ENCODE measurements around the gene CCNB1IP1. TPM values are rescaled to one million over a fixed set of nuclear protein-coding genes. Genes with fewer than 3 reads are reported as not detected.

The CCNB1IP1 gene
- total RNA-seq, result 10 to 100 TPM; 21.2 to 24.3 TPM
- 10 to 100 TPM; 10.6 to 11.5 TPM for polyA plus RNA-seq

DNA sequence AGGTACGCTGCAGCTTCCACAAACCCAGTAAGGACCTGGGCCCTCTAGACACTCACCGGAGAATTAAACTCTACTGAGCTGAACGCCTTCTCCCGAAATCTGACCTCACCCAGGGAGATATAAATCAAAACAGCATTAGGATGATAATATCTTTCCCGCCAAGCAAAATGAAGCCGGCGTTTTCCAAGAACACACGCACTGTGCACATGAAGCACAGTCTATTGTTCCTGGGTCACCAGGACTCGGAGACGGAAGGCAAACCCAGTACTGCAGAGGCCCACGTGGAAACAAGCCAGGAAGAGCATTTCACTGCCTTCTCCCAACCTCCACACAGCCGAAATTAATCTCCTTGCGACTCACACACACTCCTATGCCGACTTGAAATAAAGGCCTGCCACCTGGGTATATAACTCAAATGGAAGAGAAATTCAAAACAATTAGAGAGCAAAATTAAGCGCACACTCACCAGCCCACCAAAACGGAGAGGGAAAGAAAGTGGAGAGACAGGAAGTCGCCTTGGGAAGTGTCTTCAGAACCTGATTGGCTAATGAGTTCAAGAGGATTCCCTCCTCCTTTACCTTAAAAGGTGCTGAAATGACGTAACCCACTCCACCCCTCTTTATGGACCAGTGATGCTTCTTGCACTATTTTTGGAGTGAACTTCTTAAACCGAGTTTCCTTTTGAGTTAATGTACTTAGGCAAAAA lies at the start of gene CCNB1IP1:
Gene CCNB1IP1, minus strand, starts transcription at position 492 of the 706 bp plus-strand sequence. CDS start 16,756 bp downstream, outside the sequence.
- H3K36me3 ChIP-seq (ENCODE audit: insufficient read depth, low read length), result no peaks in the 10 kb centered on the region
- H3K27me3 ChIP-seq (ENCODE audit: insufficient read depth, low read length), result no peaks in the 10 kb centered on the region
- Mint-ChIP-seq H3K4me1 (peaks cover 20 to 41% (median 24%) of the 10 kb centered on the region in 4 donors), H3K9me3 (no peaks in the 10 kb centered on the region), H3K27ac (peak within 1 kb of the TSS; percentile 86 to 98 (median 98)), H3K4me3 (peak within 1 kb of the TSS; percentile 99 to 100 (median 99)), H3K36me3 (peaks cover 0 to 8% of the 10 kb centered on the region in 2 donors), H3K27me3 (no peaks in the 10 kb centered on the region)
- peaks cover 16% of the 10 kb centered on the region for H3K4me1 ChIP-seq (ENCODE audit: insufficient read depth, low read length)
- POLR2A ChIA-PET (ENCODE audit: partially characterized antibody), result interaction anchor here (1.0 to 4.2 kb wide), 8 partner anchors 10 to 351 kb away, joined by 3 to 70 read pairs (median 6); partner anchors contain the start of genes PARP2, PIP4P1, RNASE4 and TEP1
- CTCF ChIA-PET (ENCODE audit: partially characterized antibody), result interaction anchor here (0.6 to 10.7 kb wide), 9 partner anchors 8 to 358 kb away, joined by 3 to 354 read pairs (median 4); partner anchors contain the start of genes PARP2 and RNASE4
- peak; percentile 73 to 84 (median 73) for DNase-seq
- H3K4me3 ChIP-seq (ENCODE audit: low read length in 2 of 2), result peak within 1 kb of the TSS; percentile 62 to 67
- intact Hi-C loops (cut with micrococcal nuclease), result loop anchor here (1.0 to 2.0 kb wide), 3 partner anchors 10 to 280 kb away; partner anchors contain the start of genes PARP2 and PIP4P1
- H3K27ac ChIP-seq (ENCODE audit: low read depth, low read length), result peak within 1 kb of the TSS; percentile 67
- no peaks in the 10 kb centered on the region for H3K9me3 ChIP-seq (ENCODE audit: control insufficient read depth in 1 of 2, low read length in 2 of 2)

- ChIA-PET CTCF (ENCODE audit: partially characterized antibody) (no interaction called here), POLR2A (ENCODE audit: partially characterized antibody) (no interaction called here)
- H3K9me3 Mint-ChIP-seq, result peaks cover 0 to 2% (median 0%) of the 10 kb centered on the region in 8 donors
- peaks cover 95% of the 10 kb centered on the region for H3K36me3 ChIP-seq (ENCODE audit: insufficient read depth, low read length)
- H3K27me3 ChIP-seq (ENCODE audit: insufficient read depth, low read length), result no peaks in the 10 kb centered on the region
- no peaks in the 10 kb centered on the region for H3K4me1 ChIP-seq (ENCODE audit: insufficient read depth, low read length)
- H3K9me3 ChIP-seq (ENCODE audit: control insufficient read depth in 1 of 2, low read length in 2 of 2), result no peaks in the 10 kb centered on the region
- no peak overlapping the region for H3K27ac ChIP-seq (ENCODE audit: low read depth, low read length)
- H3K4me1 Mint-ChIP-seq, result no peaks in the 10 kb centered on the region
- H3K4me3 Mint-ChIP-seq, result no peak overlapping the region
- H3K36me3 Mint-ChIP-seq, result peaks cover 55 to 89% of the 10 kb centered on the region in 2 donors
- no peak overlapping the region for H3K4me3 ChIP-seq (ENCODE audit: low read length in 2 of 2)
- no peak for DNase-seq
- intact Hi-C loops (cut with micrococcal nuclease), result no loop called here
- no peaks in the 10 kb centered on the region for H3K27me3 Mint-ChIP-seq
- peak overlapping the region in 1 of 7 donors; percentile 64 for H3K27ac Mint-ChIP-seq
These were observed 49.4 kb upstream of the CCNB1IP1 start for GRCh38 chr14:20382526-20382925.

DNA sequence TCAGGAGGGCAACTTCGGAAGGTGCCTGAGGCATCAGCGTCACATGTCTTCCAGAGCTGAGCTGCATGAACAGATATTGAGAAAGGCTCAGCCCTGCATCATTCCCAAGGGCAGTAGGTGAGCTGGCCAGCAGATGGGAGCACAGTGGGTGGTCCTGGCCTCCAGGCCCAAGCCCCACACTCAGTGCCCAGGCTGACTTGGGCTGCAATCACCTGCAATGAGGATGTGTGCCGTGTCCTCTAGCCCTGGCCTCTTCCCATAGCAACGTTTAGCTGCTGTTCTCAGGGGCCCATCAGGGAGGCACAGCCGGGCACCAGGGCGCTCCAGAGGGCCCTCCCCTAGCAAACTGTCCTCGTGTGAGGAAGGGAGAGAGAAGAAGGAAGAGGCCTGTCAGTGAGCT lies 48.3 kb upstream of the CCNB1IP1 start:
- H3K27me3 Mint-ChIP-seq, result no peaks in the 10 kb centered on the region
- no peak for DNase-seq
- H3K36me3 Mint-ChIP-seq, result peaks cover 58 to 95% of the 10 kb centered on the region in 2 donors
- Histone ChIP-seq H3K4me3 (ENCODE audit: low read length in 2 of 2) (no peak overlapping the region), H3K27ac (ENCODE audit: low read depth, low read length) (no peak overlapping the region), H3K4me1 (ENCODE audit: insufficient read depth, low read length) (no peaks in the 10 kb centered on the region), H3K9me3 (ENCODE audit: control insufficient read depth in 1 of 2, low read length in 2 of 2) (no peaks in the 10 kb centered on the region), H3K36me3 (ENCODE audit: insufficient read depth, low read length) (peaks cover 95% of the 10 kb centered on the region), H3K27me3 (ENCODE audit: insufficient read depth, low read length) (no peaks in the 10 kb centered on the region)
- peak overlapping the region in 1 of 7 donors; percentile 37 for H3K27ac Mint-ChIP-seq
- no peaks in the 10 kb centered on the region for H3K4me1 Mint-ChIP-seq
- H3K9me3 Mint-ChIP-seq, result peaks cover 0 to 4% (median 0%) of the 10 kb centered on the region in 8 donors
- ChIA-PET CTCF (ENCODE audit: partially characterized antibody) (no interaction called here), POLR2A (ENCODE audit: partially characterized antibody) (no interaction called here)
- no peak overlapping the region for H3K4me3 Mint-ChIP-seq
- intact Hi-C loops (cut with micrococcal nuclease), result no loop called here

DNA sequence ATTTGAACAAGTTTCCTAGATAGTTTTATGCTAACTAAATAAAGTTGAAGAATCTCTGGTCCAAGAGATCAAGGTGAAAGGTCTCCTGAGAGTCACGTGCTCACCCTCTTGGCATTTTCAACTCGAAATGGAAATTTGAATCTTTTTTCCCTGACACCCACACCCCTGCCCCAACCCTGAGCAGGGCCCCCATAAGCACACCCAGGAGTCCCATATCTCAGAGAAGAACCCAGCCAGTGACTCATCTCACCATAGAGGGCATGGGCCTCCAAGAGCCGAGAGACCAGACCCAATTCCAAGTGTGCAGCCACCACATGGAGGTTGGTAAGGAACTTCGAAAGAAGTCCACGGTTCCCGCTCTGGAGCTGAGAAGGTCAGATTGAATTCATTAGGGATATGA lies 47.6 kb upstream of the CCNB1IP1 start:
- POLR2A ChIA-PET (ENCODE audit: partially characterized antibody), result no interaction called here
- Mint-ChIP-seq H3K9me3 (peaks cover 0 to 4% (median 0%) of the 10 kb centered on the region in 8 donors), H3K27me3 (no peaks in the 10 kb centered on the region), H3K36me3 (peaks cover 58 to 94% of the 10 kb centered on the region in 2 donors), H3K27ac (peak overlapping the region in 4 of 7 donors; percentile 37 to 85 (median 73)), H3K4me3 (no peak overlapping the region), H3K4me1 (no peaks in the 10 kb centered on the region)
- H3K4me3 ChIP-seq (ENCODE audit: low read length in 2 of 2), result no peak overlapping the region
- CTCF ChIA-PET (ENCODE audit: partially characterized antibody), result no interaction called here
- no peaks in the 10 kb centered on the region for H3K4me1 ChIP-seq (ENCODE audit: insufficient read depth, low read length)
- no peak for DNase-seq
- intact Hi-C loops (cut with micrococcal nuclease), result no loop called here
- H3K9me3 ChIP-seq (ENCODE audit: control insufficient read depth in 1 of 2, low read length in 2 of 2), result no peaks in the 10 kb centered on the region
- peaks cover 95% of the 10 kb centered on the region for H3K36me3 ChIP-seq (ENCODE audit: insufficient read depth, low read length)
- H3K27ac ChIP-seq (ENCODE audit: low read depth, low read length), result no peak overlapping the region
- no peaks in the 10 kb centered on the region for H3K27me3 ChIP-seq (ENCODE audit: insufficient read depth, low read length)

GRCh38 chr14:20379743-20380142 lies 46.7 kb upstream of the CCNB1IP1 start:
- H3K9me3 Mint-ChIP-seq, result peaks cover 0 to 3% (median 0%) of the 10 kb centered on the region in 8 donors
- no peaks in the 10 kb centered on the region for H3K4me1 ChIP-seq (ENCODE audit: insufficient read depth, low read length)
- ChIA-PET POLR2A (ENCODE audit: partially characterized antibody) (no interaction called here), CTCF (ENCODE audit: partially characterized antibody) (no interaction called here)
- peaks cover 56 to 92% of the 10 kb centered on the region in 2 donors for H3K36me3 Mint-ChIP-seq
- H3K36me3 ChIP-seq (ENCODE audit: insufficient read depth, low read length), result peaks cover 93% of the 10 kb centered on the region
- no peak overlapping the region for H3K4me3 Mint-ChIP-seq
- H3K27ac ChIP-seq (ENCODE audit: low read depth, low read length), result no peak overlapping the region
- no peak overlapping the region for H3K27ac Mint-ChIP-seq
- no peaks in the 10 kb centered on the region for H3K4me1 Mint-ChIP-seq
- DNase-seq, result no peak
- intact Hi-C loops (cut with micrococcal nuclease), result no loop called here
- H3K27me3 Mint-ChIP-seq, result no peaks in the 10 kb centered on the region
- H3K9me3 ChIP-seq (ENCODE audit: control insufficient read depth in 1 of 2, low read length in 2 of 2), result no peaks in the 10 kb centered on the region
- no peaks in the 10 kb centered on the region for H3K27me3 ChIP-seq (ENCODE audit: insufficient read depth, low read length)
- H3K4me3 ChIP-seq (ENCODE audit: low read length in 2 of 2), result no peak overlapping the region

DNA sequence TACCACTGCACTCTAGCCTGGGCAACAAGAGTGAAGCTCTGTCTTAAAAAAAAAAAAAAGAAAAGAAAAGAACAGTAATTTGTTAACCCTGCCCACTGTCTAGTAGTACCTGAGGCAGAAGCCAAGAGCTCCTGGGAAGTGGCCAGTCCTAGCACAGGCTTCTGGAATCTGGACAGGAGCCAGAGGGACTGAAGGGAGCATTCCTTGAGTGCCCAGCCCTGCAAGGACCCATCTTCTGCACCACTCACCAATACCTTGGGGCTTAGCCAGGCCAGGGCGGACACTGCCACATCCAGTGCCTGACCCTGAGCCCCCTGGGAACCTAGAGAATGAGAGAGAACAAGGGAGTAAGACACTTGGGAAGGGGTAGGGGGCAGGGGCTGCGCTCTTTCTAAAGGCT lies 44.1 kb upstream of the CCNB1IP1 start:
- H3K27ac Mint-ChIP-seq, result peak overlapping the region in 1 of 7 donors; percentile 26
- POLR2A ChIA-PET (ENCODE audit: partially characterized antibody), result no interaction called here
- CTCF ChIA-PET (ENCODE audit: partially characterized antibody), result no interaction called here

DNA sequence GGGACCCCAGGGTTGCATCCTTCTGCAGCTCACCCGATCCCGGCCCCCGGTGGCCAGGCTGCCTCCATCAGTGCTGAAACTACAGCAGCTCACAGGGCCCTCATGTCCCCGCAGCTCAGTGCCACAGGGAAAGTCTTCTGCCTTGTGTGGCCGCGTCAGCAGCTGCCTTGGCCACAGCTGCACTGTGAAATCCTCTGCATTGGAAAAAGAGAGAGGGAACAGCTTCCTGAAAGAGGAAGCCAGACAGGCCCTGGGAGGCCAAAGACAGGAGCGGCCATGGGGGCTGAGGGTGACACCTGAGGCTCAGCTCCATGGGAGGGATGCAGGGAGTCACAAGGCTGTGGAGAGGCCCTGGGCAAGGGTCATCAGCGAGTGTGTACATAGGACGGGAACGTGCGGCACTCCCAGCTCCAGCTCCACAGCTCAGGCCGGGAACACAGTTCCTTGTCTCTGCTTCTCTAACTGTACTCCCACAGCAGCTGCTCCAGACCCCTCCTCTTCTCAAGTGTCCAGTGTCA lies 43.1 kb upstream of the CCNB1IP1 start:
- no peak for DNase-seq
- CTCF ChIA-PET (ENCODE audit: partially characterized antibody), result interaction anchor here (1.2 kb wide), 1 partner anchor 234 kb away, joined by 4 read pairs; no protein-coding TSS in a partner anchor
- Mint-ChIP-seq H3K4me1 (no peaks in the 10 kb centered on the region), H3K36me3 (peaks cover 69 to 90% of the 10 kb centered on the region in 2 donors), H3K27me3 (no peaks in the 10 kb centered on the region), H3K9me3 (peaks cover 0 to 2% (median 0%) of the 10 kb centered on the region in 8 donors), H3K4me3 (no peak overlapping the region), H3K27ac (peak overlapping the region in 1 of 7 donors; percentile 5)
- no peaks in the 10 kb centered on the region for H3K4me1 ChIP-seq (ENCODE audit: insufficient read depth, low read length)
- no peak overlapping the region for H3K27ac ChIP-seq (ENCODE audit: low read depth, low read length)
- POLR2A ChIA-PET (ENCODE audit: partially characterized antibody), result no interaction called here
- H3K4me3 ChIP-seq (ENCODE audit: low read length in 2 of 2), result no peak overlapping the region
- H3K36me3 ChIP-seq (ENCODE audit: insufficient read depth, low read length), result peaks cover 92% of the 10 kb centered on the region
- intact Hi-C loops (cut with micrococcal nuclease), result no loop called here
- no peaks in the 10 kb centered on the region for H3K9me3 ChIP-seq (ENCODE audit: control insufficient read depth in 1 of 2, low read length in 2 of 2)
- no peaks in the 10 kb centered on the region for H3K27me3 ChIP-seq (ENCODE audit: insufficient read depth, low read length)

More for the DNA sequence above, 44.1 kb upstream of the CCNB1IP1 start:
- H3K4me1 ChIP-seq (ENCODE audit: insufficient read depth, low read length), result no peaks in the 10 kb centered on the region
- peaks cover 92% of the 10 kb centered on the region for H3K36me3 ChIP-seq (ENCODE audit: insufficient read depth, low read length)
- Mint-ChIP-seq H3K9me3 (peaks cover 0 to 2% (median 0%) of the 10 kb centered on the region in 8 donors), H3K36me3 (peaks cover 69 to 91% of the 10 kb centered on the region in 2 donors), H3K4me3 (no peak overlapping the region), H3K27me3 (no peaks in the 10 kb centered on the region), H3K4me1 (no peaks in the 10 kb centered on the region)
- intact Hi-C loops (cut with micrococcal nuclease), result no loop called here
- no peak overlapping the region for H3K4me3 ChIP-seq (ENCODE audit: low read length in 2 of 2)
- DNase-seq, result no peak
- no peak overlapping the region for H3K27ac ChIP-seq (ENCODE audit: low read depth, low read length)
- no peaks in the 10 kb centered on the region for H3K27me3 ChIP-seq (ENCODE audit: insufficient read depth, low read length)
- no peaks in the 10 kb centered on the region for H3K9me3 ChIP-seq (ENCODE audit: control insufficient read depth in 1 of 2, low read length in 2 of 2)

All from CD4-positive, alpha-beta memory T cell (primary cell).